Endothelial cell of umbilical vein (primary cell): Measurements from ENCODE around the gene KRT10. TPM values are rescaled to one million over a fixed set of nuclear protein-coding genes. Genes with fewer than 3 reads are reported as not detected.

ENCODE experiments used
- BruUV-seq: library from RNA; stranded (reverse); fragments of 400-500 nt; replicated peaks from 2 replicates; lab custom pipeline; 2021; lab: Mats Ljungman, UMichigan
- CTCF ChIA-PET: fragments of 300-600, 350-600 bp; sonication (Branson Sonifier 250); formaldehyde crosslinking; loops from one replicate; lab custom pipeline; 2021; ENCODE audit warnings: antibody characterized with exemption, inconsistent platforms; lab: Charles Lee
- POLR2A ChIA-PET: fragments of 300-600, 350-600 bp; sonication (Branson Sonifier 250); formaldehyde crosslinking; loops from one replicate; lab custom pipeline; 2021; ENCODE audit warnings: antibody characterized with exemption, inconsistent platforms; lab: Charles Lee
- DNase-seq: peaks from one replicate; pipeline ENCODE4 v3.0.0-alpha.2; 2011; ENCODE audit warnings: low read depth, low spot score
- FAIRE-seq: peaks from 2 replicates; lab custom pipeline; 2011; peaks lifted over from hg19 to GRCh38; lab: Jason Lieb, UNC
- H2AFZ ChIP-seq: 2 replicates; pipeline ENCODE4 v1.6.0; 2012; ENCODE audit warnings: low read depth, low read length, control low read depth, inconsistent platforms
- H3K27ac ChIP-seq: 2 replicates; pipeline ENCODE4 v1.5.1; 2011; ENCODE audit warnings: low read depth, mild to moderate bottlenecking, control low read depth, low read length, moderate library complexity; ENCODE audit not compliant: insufficient read depth
- H3K27me3 ChIP-seq, 2 experiments: 2 replicates each; pipeline versions ENCODE4 v1.6.0 to v1.6.1; 2011; ENCODE audit warnings: low read length in 2 of 2, mixed read lengths in 1 of 2; ENCODE audit not compliant: control insufficient read depth in 2 of 2, insufficient read depth in 2 of 2
- H3K36me3 ChIP-seq, 2 experiments: 2 replicates in 1 of 2; 3 replicates in 1 of 2; pipeline ENCODE4 v1.5.1; 2011; ENCODE audit warnings: low read length in 2 of 2, mild to moderate bottlenecking in 1 of 2, moderate library complexity in 1 of 2; ENCODE audit not compliant: control insufficient read depth in 2 of 2, insufficient read depth in 2 of 2; ENCODE audit errors: extremely low read depth in 1 of 2
- H3K4me1 ChIP-seq: 3 replicates; pipeline ENCODE4 v1.5.1; 2011; ENCODE audit warnings: mild to moderate bottlenecking, low read length; ENCODE audit not compliant: control insufficient read depth, insufficient read depth; ENCODE audit errors: extremely low read depth
- H3K4me2 ChIP-seq: 2 replicates; pipeline ENCODE4 v1.6.1; 2011; ENCODE audit warnings: low read length, control low read depth, mixed read lengths; ENCODE audit not compliant: insufficient read depth
- H3K4me3 ChIP-seq, 3 experiments: fragments of 200-600 bp in 1 of 3; sonication (generic), shearing (Covaris generic) in 1 of 3; replicated peaks in 1 of 3; 2 replicates each; pipeline ENCODE4 v1.5.1; 2011 to 2016; ENCODE audit warnings: control low read depth in 3 of 3, low read length in 3 of 3, mild to moderate bottlenecking in 2 of 3, inconsistent platforms in 1 of 3, low read depth in 1 of 3, moderate library complexity in 1 of 3; ENCODE audit not compliant: insufficient read depth in 1 of 3
- H3K79me2 ChIP-seq: 2 replicates; pipeline ENCODE4 v1.6.0; 2012; ENCODE audit warnings: low read length, inconsistent platforms; ENCODE audit not compliant: control insufficient read depth, insufficient read depth
- H3K9ac ChIP-seq: replicated peaks from 2 replicates; pipeline ENCODE3; 2011; ENCODE audit warnings: low read length, control low read depth; ENCODE audit not compliant: insufficient read depth; ENCODE audit errors: extremely low read depth
- H3K9me1 ChIP-seq: replicated peaks from 3 replicates; pipeline ENCODE4 v1.6.0; 2011; ENCODE audit warnings: mild to moderate bottlenecking, low read length; ENCODE audit not compliant: control insufficient read depth, insufficient read depth; ENCODE audit errors: extremely low read depth
- H3K9me3 ChIP-seq: replicated peaks from 2 replicates; pipeline ENCODE4 v1.5.1; 2012; ENCODE audit warnings: low read length, inconsistent platforms; ENCODE audit not compliant: control insufficient read depth, insufficient read depth
- H4K20me1 ChIP-seq: replicated peaks from 2 replicates; pipeline ENCODE3; 2011; ENCODE audit warnings: mild to moderate bottlenecking, low read length; ENCODE audit not compliant: control insufficient read depth, insufficient read depth; ENCODE audit errors: extremely low read depth
- EZH2 ChIP-seq: IDR thresholded peaks from 2 replicates; pipeline ENCODE4 v1.6.1; 2012; ENCODE audit warnings: borderline replicate concordance, low read depth, mild to moderate bottlenecking, moderate library complexity, low read length, inconsistent platforms; ENCODE audit not compliant: severe bottlenecking
- FOS ChIP-seq: IDR thresholded peaks from 2 replicates; pipeline ENCODE4 v1.6.1; 2011; ENCODE audit warnings: mild to moderate bottlenecking, low read length, moderate library complexity, borderline replicate concordance; ENCODE audit not compliant: insufficient read depth
- GATA2 ChIP-seq: IDR thresholded peaks from 2 replicates; pipeline ENCODE4 v1.7.0; 2011; ENCODE audit warnings: low read depth, mild to moderate bottlenecking, moderate library complexity, mixed read lengths, low read length; ENCODE audit not compliant: insufficient read length, insufficient read depth
- JUN ChIP-seq: IDR thresholded peaks from 2 replicates; pipeline ENCODE4 v1.6.1; 2011; ENCODE audit warnings: borderline replicate concordance, low read depth; ENCODE audit not compliant: insufficient read length, insufficient read depth
- MYC ChIP-seq: IDR thresholded peaks from one replicate; pipeline ENCODE4 v1.6.1; 2011; ENCODE audit warnings: mild to moderate bottlenecking, low read depth, low read length
- POLR2A ChIP-seq: IDR thresholded peaks from 2 replicates; pipeline ENCODE4 v1.6.1; 2012; ENCODE audit warnings: low read depth, mild to moderate bottlenecking, control low read depth, low read length
- POLR2AphosphoS5 ChIP-seq: IDR thresholded peaks from 2 replicates; pipeline ENCODE4 v1.6.1; 2012; ENCODE audit warnings: low read depth, mild to moderate bottlenecking, control low read depth, low read length, moderate library complexity; ENCODE audit not compliant: insufficient read depth
- dilution Hi-C: fragments of 300-500 bp; cut with MboI; formaldehyde crosslinking; loops from one replicate; pipeline ENCODE4 v1.15.0; 2019; ENCODE audit warnings: low sequenced_read_pairs; ENCODE audit not compliant: extremely low pct_ligation_motif_present
- intact Hi-C: fragments of 100-400 bp; cut with micrococcal nuclease; formaldehyde crosslinking; loops from one replicate; pipeline ENCODE4 v1.10.0; 2022
- polyA plus RNA-seq, 4 experiments: library from polyadenylated mRNA; depleted of rRNA in 3 of 4; stranded (reverse) in 3 of 4; unstranded in 1 of 4; fragments of >200 nt; gene quantifications; 2 replicates each; pipeline versions ENCODE4 v1.2.1 to v1.2.3, GENCODE V29; 2011 to 2012; ENCODE audit warnings: missing spikeins in 1 of 4
- total RNA-seq: library from RNA; stranded (reverse); gene quantifications from 2 replicates; pipeline ENCODE4 v1.2.3, GENCODE V29; 2021
- TF ChIP-seq, protein P1 (sequence below), 2 donors: IDR thresholded peaks; 1 replicate in 1 of 2; 2 replicates in 1 of 2; pipeline ENCODE4 v1.5.1; 2011; ENCODE audit warnings: low read length in 2 of 2, mild to moderate bottlenecking in 2 of 2, moderate library complexity in 2 of 2, control low read depth in 1 of 2, inconsistent platforms in 1 of 2, low read depth in 1 of 2; ENCODE audit not compliant: insufficient read depth in 1 of 2; ENCODE audit errors: extremely low read depth in 1 of 2
- TF ChIP-seq, protein P2 (sequence below): IDR thresholded peaks from 2 replicates; pipeline ENCODE4 v1.6.1; 2011; ENCODE audit not compliant: insufficient read depth, insufficient read length

The KRT10 gene
- total and polyA plus RNA-seq, 2 donors (not counting 3 experiments of a cell fraction or from before 2014, with no cell fraction given), result 5.1 to 55.6 TPM

DNA sequence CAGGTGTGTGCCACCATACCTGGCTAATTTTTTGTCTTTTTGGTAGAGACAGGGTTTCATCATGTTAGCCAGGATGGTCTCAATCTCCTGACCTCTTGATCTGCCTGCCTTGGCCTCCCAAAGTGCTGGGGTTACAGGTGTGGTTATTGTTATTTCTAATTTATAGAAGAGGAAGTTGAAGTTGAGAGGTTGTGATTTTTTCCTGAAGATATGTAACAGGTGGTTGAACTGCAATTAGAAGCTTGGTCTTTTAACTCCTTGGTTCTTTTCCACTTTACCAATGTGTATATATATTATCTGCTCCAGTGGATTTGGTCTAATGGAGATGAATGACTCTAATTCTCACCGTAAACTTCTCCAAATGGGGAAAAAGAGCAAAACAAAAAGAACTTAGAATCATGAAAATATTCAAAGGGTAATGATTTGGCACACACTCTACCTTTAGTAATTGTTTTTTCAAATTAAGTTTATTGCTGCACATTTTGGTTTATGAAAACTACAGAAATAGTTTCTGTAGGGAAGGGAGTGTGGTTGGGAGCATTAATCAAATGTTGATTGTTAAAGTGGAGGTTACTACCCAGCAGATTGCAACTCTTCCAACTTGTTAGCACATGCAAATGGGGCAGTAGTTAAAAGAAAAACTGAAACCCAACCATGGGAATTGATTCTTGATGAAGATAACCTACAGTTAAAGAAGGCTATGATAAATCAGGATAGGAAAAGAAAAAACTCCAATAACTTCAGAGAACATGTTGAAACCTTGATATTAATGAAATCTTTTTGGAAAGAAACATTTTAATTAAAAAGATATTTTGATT lies 1.8 kb upstream of the KRT10 start:
- Histone ChIP-seq H3K9me3 (no peaks in the 10 kb centered on the region), H3K36me3 (no peaks in the 10 kb centered on the region), H4K20me1 (no peaks in the 10 kb centered on the region), H3K27me3 (no peaks in the 10 kb centered on the region), H3K4me2 (no peak overlapping the region), H3K9ac (no peak overlapping the region), H3K4me3 (no peak overlapping the region), H2AFZ (no peak overlapping the region), H3K79me2 (no peaks in the 10 kb centered on the region), H3K9me1 (no peaks in the 10 kb centered on the region), H3K4me1 (peaks cover 4% of the 10 kb centered on the region), H3K27ac (no peak overlapping the region)
- no TSS peak for BruUV-seq
- POLR2A ChIA-PET, result no interaction called here
- dilution Hi-C loops, result no loop called here
- CTCF ChIA-PET, result no interaction called here
- DNase-seq, result no peak
- TF ChIP-seq FOS, result no peak
- TF ChIP-seq MYC, result no peak
- intact Hi-C loops, result no loop called here
- no peak for FAIRE-seq

DNA sequence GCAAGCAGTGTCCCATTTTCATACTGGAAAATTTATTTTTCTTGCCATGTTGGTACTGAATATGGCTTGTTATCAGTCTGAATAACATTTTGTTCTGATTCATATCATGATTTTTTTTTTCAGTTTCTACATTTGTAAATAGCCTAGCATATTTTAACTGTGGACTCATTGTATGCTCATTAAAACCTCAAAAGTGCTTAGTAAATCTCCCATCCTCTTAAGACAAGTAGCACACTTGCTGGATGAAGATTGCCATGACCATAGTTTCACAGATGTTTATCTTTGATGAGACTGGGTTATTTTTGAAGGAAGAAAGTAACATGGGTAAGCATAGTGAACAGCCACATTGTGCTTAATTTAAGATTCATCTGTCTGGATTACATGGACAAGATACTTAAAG lies 878 bp downstream of the KRT10 start:
- H4K20me1 ChIP-seq, result no peaks in the 10 kb centered on the region
- no peak overlapping the region for H3K27ac ChIP-seq
- H3K79me2 ChIP-seq, result no peaks in the 10 kb centered on the region
- BruUV-seq, result no TSS peak
- H3K4me3 ChIP-seq, result no peak overlapping the region
- H3K9ac ChIP-seq, result no peak overlapping the region
- DNase-seq, result no peak
- peaks cover 0 to 2% of the 10 kb centered on the region in 2 experiments for H3K36me3 ChIP-seq
- H3K4me2 ChIP-seq, result no peak overlapping the region
- no peaks in the 10 kb centered on the region for H3K9me3 ChIP-seq
- H2AFZ ChIP-seq, result no peak overlapping the region
- CTCF ChIA-PET, result interaction anchor here (0.7 kb wide), 1 partner anchor 11 kb away, joined by 3 read pairs; no protein-coding TSS in a partner anchor
- H3K4me1 ChIP-seq, result peaks cover 9% of the 10 kb centered on the region
- dilution Hi-C loops, result no loop called here
- intact Hi-C loops, result no loop called here
- H3K9me1 ChIP-seq, result no peaks in the 10 kb centered on the region
- FAIRE-seq, result no peak
- no peaks in the 10 kb centered on the region for H3K27me3 ChIP-seq
- POLR2A ChIA-PET, result no interaction called here
- TF ChIP-seq, protein P1, sequence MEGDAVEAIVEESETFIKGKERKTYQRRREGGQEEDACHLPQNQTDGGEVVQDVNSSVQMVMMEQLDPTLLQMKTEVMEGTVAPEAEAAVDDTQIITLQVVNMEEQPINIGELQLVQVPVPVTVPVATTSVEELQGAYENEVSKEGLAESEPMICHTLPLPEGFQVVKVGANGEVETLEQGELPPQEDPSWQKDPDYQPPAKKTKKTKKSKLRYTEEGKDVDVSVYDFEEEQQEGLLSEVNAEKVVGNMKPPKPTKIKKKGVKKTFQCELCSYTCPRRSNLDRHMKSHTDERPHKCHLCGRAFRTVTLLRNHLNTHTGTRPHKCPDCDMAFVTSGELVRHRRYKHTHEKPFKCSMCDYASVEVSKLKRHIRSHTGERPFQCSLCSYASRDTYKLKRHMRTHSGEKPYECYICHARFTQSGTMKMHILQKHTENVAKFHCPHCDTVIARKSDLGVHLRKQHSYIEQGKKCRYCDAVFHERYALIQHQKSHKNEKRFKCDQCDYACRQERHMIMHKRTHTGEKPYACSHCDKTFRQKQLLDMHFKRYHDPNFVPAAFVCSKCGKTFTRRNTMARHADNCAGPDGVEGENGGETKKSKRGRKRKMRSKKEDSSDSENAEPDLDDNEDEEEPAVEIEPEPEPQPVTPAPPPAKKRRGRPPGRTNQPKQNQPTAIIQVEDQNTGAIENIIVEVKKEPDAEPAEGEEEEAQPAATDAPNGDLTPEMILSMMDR (IDR thresholded peaks at IDR 0.05; ENCODE audit: extremely low read depth in 1 of 2, insufficient read depth in 1 of 2, low read depth in 1 of 2, low read length in 2 of 2), result no peak
- TF ChIP-seq, protein P2, sequence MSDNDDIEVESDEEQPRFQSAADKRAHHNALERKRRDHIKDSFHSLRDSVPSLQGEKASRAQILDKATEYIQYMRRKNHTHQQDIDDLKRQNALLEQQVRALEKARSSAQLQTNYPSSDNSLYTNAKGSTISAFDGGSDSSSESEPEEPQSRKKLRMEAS, result no peak
- no peak for TF ChIP-seq GATA2
- no peak for TF ChIP-seq FOS
- no peak for TF ChIP-seq POLR2A
- TF ChIP-seq POLR2AphosphoS5, result no peak
- TF ChIP-seq JUN, result no peak
- TF ChIP-seq MYC, result no peak
- no peak for TF ChIP-seq EZH2
